Activated B cell treated with CpG ODN at 0.5 μM for 24 hours (primary cell): Measurements from ENCODE around the gene IGF1R. TPM values are rescaled to one million over a fixed set of nuclear protein-coding genes. Genes with fewer than 3 reads are reported as not detected.

Source experiments
- ATAC-seq: fragments of 200-7000 bp; cut with Tn5 transposase; one replicate; pipeline ENCODE4 v1.10.0; 2021; ENCODE audit warnings: low read depth, mild to moderate bottlenecking, moderate library complexity
- CTCF ChIA-PET: fragments of 350-600 bp; sonication (Branson Sonifier 250); formaldehyde crosslinking; loops from one replicate; lab custom pipeline; 2021; ENCODE audit warnings: antibody characterized with exemption; lab: Charles Lee
- POLR2A ChIA-PET: fragments of 350-600 bp; sonication (Branson Sonifier 250); formaldehyde crosslinking; loops from one replicate; lab custom pipeline; 2021; ENCODE audit warnings: antibody characterized with exemption; lab: Charles Lee
- DNase-seq: peaks from one replicate; pipeline ENCODE4 v3.0.0; 2022
- H3K27ac Mint-ChIP-seq: one replicate; pipeline ENCODE4 v1.8.0; 2020; ENCODE audit warnings: mixed read lengths
- H3K27me3 Mint-ChIP-seq: one replicate; pipeline ENCODE4 v1.8.0; 2021; ENCODE audit warnings: mixed read lengths
- H3K36me3 Mint-ChIP-seq: one replicate; pipeline ENCODE4 v1.8.0; 2021; ENCODE audit warnings: low read depth, mixed read lengths
- H3K4me1 Mint-ChIP-seq: one replicate; pipeline ENCODE4 v1.8.0; 2021; ENCODE audit warnings: mixed read lengths
- H3K4me3 Mint-ChIP-seq: one replicate; pipeline ENCODE4 v1.8.0; 2020; ENCODE audit warnings: mild to moderate bottlenecking, mixed read lengths
- H3K9me3 Mint-ChIP-seq: one replicate; pipeline ENCODE4 v1.8.0; 2020; ENCODE audit warnings: mixed read lengths
- intact Hi-C: fragments of 100-400 bp; cut with micrococcal nuclease; formaldehyde crosslinking; loops from one replicate; pipeline ENCODE4 v1.15.1; 2024
- total RNA-seq: library from RNA; stranded (reverse); gene quantifications from 2 replicates; pipeline ENCODE4 v1.2.3, GENCODE V29; 2022
- TF ChIP-seq, protein P1 (sequence below): fragments of 200-600 bp; IDR thresholded peaks from one replicate; pipeline ENCODE4 v1.8.0; 2022; ENCODE audit warnings: antibody characterized with exemption, mild to moderate bottlenecking

IGF1R gene
- total RNA-seq, 1 donor from 2014 or later, result 6.7 TPM

DNA sequence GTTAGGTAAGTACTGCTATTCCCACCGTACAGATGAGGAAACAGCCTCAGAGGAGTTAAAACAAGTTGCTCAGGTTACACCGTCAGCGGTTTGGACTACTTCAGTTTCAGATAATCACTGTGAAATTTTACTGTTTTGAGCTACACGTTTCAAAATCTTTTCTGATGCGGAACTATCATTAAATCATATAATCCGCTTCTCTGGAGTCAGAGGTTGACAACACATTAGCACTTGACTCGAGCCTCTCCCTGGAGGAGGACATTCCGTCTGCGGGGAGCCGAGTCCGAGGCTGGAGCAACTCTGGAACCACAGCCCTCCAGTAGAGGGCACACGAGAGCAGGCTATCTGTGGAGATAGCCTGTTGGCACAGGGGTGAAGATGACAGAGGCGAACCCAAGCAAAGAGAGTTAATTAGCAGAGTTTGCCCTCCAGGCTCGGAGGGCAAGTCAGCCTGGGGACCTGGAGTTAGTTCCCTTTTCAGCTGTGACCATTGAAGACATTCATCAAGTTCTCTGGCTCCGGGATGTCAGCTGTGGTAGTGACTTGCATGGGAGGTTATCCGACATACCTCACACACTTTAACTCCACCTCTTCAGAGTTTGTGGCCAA, 131.2 kb downstream of the IGF1R start:
- TF ChIP-seq, protein P1, sequence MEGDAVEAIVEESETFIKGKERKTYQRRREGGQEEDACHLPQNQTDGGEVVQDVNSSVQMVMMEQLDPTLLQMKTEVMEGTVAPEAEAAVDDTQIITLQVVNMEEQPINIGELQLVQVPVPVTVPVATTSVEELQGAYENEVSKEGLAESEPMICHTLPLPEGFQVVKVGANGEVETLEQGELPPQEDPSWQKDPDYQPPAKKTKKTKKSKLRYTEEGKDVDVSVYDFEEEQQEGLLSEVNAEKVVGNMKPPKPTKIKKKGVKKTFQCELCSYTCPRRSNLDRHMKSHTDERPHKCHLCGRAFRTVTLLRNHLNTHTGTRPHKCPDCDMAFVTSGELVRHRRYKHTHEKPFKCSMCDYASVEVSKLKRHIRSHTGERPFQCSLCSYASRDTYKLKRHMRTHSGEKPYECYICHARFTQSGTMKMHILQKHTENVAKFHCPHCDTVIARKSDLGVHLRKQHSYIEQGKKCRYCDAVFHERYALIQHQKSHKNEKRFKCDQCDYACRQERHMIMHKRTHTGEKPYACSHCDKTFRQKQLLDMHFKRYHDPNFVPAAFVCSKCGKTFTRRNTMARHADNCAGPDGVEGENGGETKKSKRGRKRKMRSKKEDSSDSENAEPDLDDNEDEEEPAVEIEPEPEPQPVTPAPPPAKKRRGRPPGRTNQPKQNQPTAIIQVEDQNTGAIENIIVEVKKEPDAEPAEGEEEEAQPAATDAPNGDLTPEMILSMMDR, result no peak
- H3K27me3 Mint-ChIP-seq, result peaks cover 17% of the 10 kb centered on the region
- peak; percentile 60 for DNase-seq
- no peak overlapping the region for H3K4me3 Mint-ChIP-seq
- peaks cover 25% of the 10 kb centered on the region for H3K4me1 Mint-ChIP-seq
- H3K9me3 Mint-ChIP-seq, result no peaks in the 10 kb centered on the region
- H3K36me3 Mint-ChIP-seq, result no peaks in the 10 kb centered on the region
- intact Hi-C loops, result loop anchor here (1.0 to 5.0 kb wide), 7 partner anchors 10 to 978 kb away; no protein-coding TSS in a partner anchor
- ATAC-seq, result peak; percentile 81
- ChIA-PET POLR2A (no interaction called here), CTCF (interaction anchor here (0.9 to 4.4 kb wide), 8 partner anchors 10 to 297 kb away, joined by 3 to 45 read pairs (median 3); no protein-coding TSS in a partner anchor)
- no peak overlapping the region for H3K27ac Mint-ChIP-seq

DNA sequence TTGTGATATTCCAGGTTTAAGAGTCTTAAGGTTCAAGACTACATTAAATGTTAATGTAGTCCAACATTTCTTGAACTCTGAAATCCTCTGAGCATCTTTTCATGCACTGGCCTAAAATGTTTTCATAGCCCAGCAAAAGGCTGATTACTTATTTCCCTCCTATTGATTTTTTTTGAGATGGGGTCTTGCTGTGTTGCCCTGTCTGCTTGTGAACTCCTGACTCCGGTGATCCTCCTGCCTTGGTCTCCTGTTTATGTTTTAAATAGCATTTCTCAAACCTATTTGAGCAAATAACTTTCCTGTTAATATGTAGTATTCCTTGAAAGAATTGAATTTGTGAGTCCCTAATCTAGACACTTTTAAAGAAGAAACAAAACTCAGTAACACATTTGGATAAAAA, 133.5 kb downstream of the IGF1R start:
- DNase-seq (no peak), ATAC-seq (no peak)
- H3K27ac Mint-ChIP-seq, result no peak overlapping the region
- TF ChIP-seq, protein P1, result no peak
- ChIA-PET POLR2A (no interaction called here), CTCF (interaction anchor here (1.0 to 4.4 kb wide), 3 partner anchors 98 to 127 kb away, joined by 3 to 45 read pairs (median 5); no protein-coding TSS in a partner anchor)
- no peaks in the 10 kb centered on the region for H3K36me3 Mint-ChIP-seq
- H3K4me3 Mint-ChIP-seq, result no peak overlapping the region
- peaks cover 14% of the 10 kb centered on the region for H3K4me1 Mint-ChIP-seq
- intact Hi-C loops, result no loop called here
- no peaks in the 10 kb centered on the region for H3K9me3 Mint-ChIP-seq
- H3K27me3 Mint-ChIP-seq, result peaks cover 13% of the 10 kb centered on the region

DNA sequence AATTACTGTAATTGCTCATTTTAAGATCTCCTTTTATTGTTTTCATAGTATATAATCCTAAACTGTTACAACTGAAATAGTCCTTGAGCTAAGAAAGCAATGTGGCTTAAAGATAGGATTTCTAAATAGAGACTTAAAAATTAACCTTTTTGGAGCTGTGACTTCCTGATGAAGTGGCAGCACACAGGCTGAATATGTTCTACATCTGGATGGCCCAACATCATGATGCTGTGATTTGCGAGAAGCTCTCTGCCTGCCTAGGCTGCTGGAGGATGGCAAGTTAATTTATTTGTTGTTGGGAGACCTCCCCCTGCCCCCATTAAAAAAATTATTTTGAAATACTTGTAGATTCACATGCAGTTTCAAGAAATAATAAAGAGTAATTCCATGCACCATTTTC, 134.5 kb downstream of the IGF1R start:
- CTCF ChIA-PET, result interaction anchor here (0.9 to 1.3 kb wide), 2 partner anchors 97 to 294 kb away, joined by 3 to 5 read pairs; no protein-coding TSS in a partner anchor
- TF ChIP-seq, protein P1, result no peak
- no peak overlapping the region for H3K27ac Mint-ChIP-seq
- H3K9me3 Mint-ChIP-seq, result no peaks in the 10 kb centered on the region
- H3K4me3 Mint-ChIP-seq, result no peak overlapping the region
- H3K4me1 Mint-ChIP-seq, result peaks cover 6% of the 10 kb centered on the region
- ATAC-seq (no peak), DNase-seq (no peak)
- POLR2A ChIA-PET, result no interaction called here
- peaks cover 6% of the 10 kb centered on the region for H3K27me3 Mint-ChIP-seq
- intact Hi-C loops, result no loop called here
- no peaks in the 10 kb centered on the region for H3K36me3 Mint-ChIP-seq

DNA sequence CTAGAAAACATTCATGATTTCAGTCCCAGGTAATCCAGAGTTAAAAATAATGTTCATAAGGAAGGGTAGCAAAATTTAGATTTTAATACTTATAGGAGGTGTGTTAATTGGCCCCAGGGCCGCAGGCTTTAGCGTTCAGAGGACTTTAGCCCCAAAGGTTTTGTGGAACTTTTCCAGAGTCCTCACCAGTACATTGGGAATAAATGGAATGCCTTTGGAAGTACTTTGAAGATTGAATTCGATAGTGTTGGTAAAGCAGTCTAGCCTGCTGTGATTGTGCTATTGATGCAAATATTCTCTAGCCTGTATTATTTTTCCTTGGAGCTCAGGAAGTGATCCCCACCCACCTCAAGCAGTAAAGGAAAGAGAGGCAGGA, 137.1 kb downstream of the IGF1R start:
- TF ChIP-seq, protein P1, result no peak
- no peak for ATAC-seq
- no peak for DNase-seq
- H3K4me1 Mint-ChIP-seq, result no peaks in the 10 kb centered on the region
- no peak overlapping the region for H3K4me3 Mint-ChIP-seq
- no peak overlapping the region for H3K27ac Mint-ChIP-seq
- no peaks in the 10 kb centered on the region for H3K36me3 Mint-ChIP-seq
- intact Hi-C loops, result no loop called here
- CTCF ChIA-PET, result no interaction called here
- H3K27me3 Mint-ChIP-seq, result peaks cover 2% of the 10 kb centered on the region
- no peaks in the 10 kb centered on the region for H3K9me3 Mint-ChIP-seq
- POLR2A ChIA-PET, result no interaction called here

DNA sequence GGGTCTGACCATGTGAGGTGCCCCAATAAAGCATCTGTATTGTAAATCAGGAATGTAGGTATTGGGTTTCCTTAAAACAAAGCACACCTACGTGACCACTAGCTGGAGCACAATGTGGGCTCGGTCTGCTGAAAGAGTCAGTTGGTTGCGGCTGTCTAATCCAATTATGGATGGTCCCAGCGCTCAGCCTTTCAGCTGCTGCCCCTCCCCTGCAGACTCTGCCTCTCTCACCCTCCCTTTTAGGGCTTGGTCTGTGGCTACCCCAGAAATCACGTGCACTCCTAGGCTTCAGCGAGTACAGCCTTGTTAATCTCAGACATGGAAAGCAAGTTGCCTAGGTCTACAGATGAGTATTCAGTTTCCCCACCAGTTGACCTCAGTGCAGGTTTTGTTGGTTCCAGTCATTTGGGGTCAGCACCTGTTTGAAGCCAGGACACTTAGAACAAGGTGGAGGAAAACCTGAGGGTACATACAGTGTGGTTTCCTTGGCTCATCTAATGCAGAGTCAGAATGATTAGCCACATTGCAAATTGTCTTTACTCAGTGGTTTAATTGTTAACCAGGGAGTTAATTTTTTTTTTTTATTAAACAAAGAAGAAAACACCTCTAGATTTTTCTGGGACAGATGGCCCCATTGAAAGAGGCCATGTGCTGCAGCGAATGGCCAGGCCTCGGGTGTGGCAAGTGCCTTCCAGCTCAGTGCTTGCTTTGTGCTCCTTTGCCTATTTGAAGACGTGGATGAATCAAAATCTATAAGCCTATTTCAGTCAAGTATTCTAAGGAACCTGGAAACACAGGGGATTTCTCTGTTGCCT, 137.7 kb downstream of the IGF1R start:
- H3K4me1 Mint-ChIP-seq, result no peaks in the 10 kb centered on the region
- no peaks in the 10 kb centered on the region for H3K9me3 Mint-ChIP-seq
- CTCF ChIA-PET, result no interaction called here
- H3K36me3 Mint-ChIP-seq, result no peaks in the 10 kb centered on the region
- intact Hi-C loops, result no loop called here
- no peak overlapping the region for H3K27ac Mint-ChIP-seq
- no peak for ATAC-seq
- H3K27me3 Mint-ChIP-seq, result peaks cover 2% of the 10 kb centered on the region
- no peak overlapping the region for H3K4me3 Mint-ChIP-seq
- DNase-seq, result no peak
- POLR2A ChIA-PET, result no interaction called here
- TF ChIP-seq, protein P1, result no peak
